Stomach (tissue), 4 donors: ENCODE data around the gene RAB43.

Experiments
- CTCF ChIP-seq, 7 experiments: fragments of 450-650 bp in 4 of 7; fragments of 200-600 bp in 3 of 7; sonication (generic) in 3 of 7; IDR thresholded peaks; one replicate each; pipeline ENCODE4 v1.5.1; 2016 to 2019; ENCODE audit warnings: antibody characterized with exemption in 7 of 7, control low read depth in 2 of 7, mild to moderate bottlenecking in 1 of 7
- EP300 ChIP-seq: sonication (generic); formaldehyde crosslinking; IDR thresholded peaks from one replicate; pipeline ENCODE4 v1.6.1; 2017; ENCODE audit warnings: antibody characterized with exemption
- POLR2A ChIP-seq, 4 donors: fragments of 450-650 bp; IDR thresholded peaks; one replicate each; pipeline ENCODE4 v1.6.1; 2016; ENCODE audit warnings: antibody characterized with exemption in 4 of 4, control low read depth in 2 of 4, mild to moderate bottlenecking in 1 of 4, moderate library complexity in 1 of 4
- POLR2AphosphoS5 ChIP-seq, 3 donors: sonication (generic); formaldehyde crosslinking; IDR thresholded peaks; one replicate each; pipeline ENCODE4 v1.6.1; 2016; ENCODE audit warnings: antibody characterized with exemption in 3 of 3

- TF ChIP-seq EP300 (no peak), CTCF (IDR thresholded peaks at IDR 0.05) (no peak), POLR2AphosphoS5 (IDR thresholded peaks at IDR 0.05) (no peak), POLR2A (IDR thresholded peaks at IDR 0.05) (no peak)
Observed at GRCh38 chr3:129040039-129040336, 81.6 kb downstream of the RAB43 start.
